T-helper 2 cell treated with Interferon-gamma antibody and Interleukin-4, amounts not matched to agents 5 μg/mL and 100 μg/mL, for 36 hours (primary cell): Measurements from ENCODE around the gene CARMIL1.

Source experiments
- DNase-seq: peaks from one replicate; pipeline ENCODE4 v3.0.0; 2021; ENCODE audit warnings: low spot score
- H3K27ac Mint-ChIP-seq: one replicate; pipeline ENCODE4 v1.8.0; 2021; ENCODE audit warnings: mild to moderate bottlenecking, mixed read lengths
- H3K27me3 Mint-ChIP-seq: one replicate; pipeline ENCODE4 v1.8.0; 2021; ENCODE audit warnings: low read depth, mixed read lengths
- H3K36me3 Mint-ChIP-seq: one replicate; pipeline ENCODE4 v1.8.0; 2021; ENCODE audit warnings: low read depth, mixed read lengths
- H3K4me1 Mint-ChIP-seq: one replicate; pipeline ENCODE4 v1.8.0; 2021; ENCODE audit warnings: low read depth, mixed read lengths
- H3K4me3 Mint-ChIP-seq: one replicate; pipeline ENCODE4 v1.8.0; 2022; ENCODE audit warnings: mild to moderate bottlenecking, moderate library complexity, mixed read lengths
- H3K9me3 Mint-ChIP-seq: one replicate; pipeline ENCODE4 v1.8.0; 2021; ENCODE audit warnings: mixed read lengths

Gene CARMIL1

DNA sequence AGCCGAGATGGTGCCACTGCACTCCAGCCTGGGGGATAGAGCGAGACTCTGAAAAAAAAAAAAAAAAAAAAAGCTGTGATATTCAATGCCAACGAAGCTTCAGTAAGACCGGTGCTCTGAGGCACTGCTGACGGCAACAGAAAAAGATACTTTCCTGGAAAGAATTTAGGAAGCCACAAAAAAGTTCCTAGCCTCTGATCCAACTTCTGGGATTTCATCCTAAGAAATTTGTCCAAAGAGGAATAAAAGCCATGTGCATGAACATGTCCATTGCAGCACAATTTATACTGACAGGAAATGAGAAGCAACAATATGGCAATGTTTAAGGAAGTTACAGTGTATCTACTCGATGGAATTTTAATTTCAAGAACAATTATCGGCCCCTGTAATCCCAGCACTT is 24.5 kb upstream of the CARMIL1 start:
- no peak for DNase-seq
- Mint-ChIP-seq H3K27me3 (peaks cover 14% of the 10 kb centered on the region), H3K9me3 (no peaks in the 10 kb centered on the region), H3K4me3 (no peak overlapping the region), H3K27ac (no peak overlapping the region), H3K36me3 (no peaks in the 10 kb centered on the region), H3K4me1 (peaks cover 7% of the 10 kb centered on the region)

- peaks cover 13% of the 10 kb centered on the region for H3K27me3 Mint-ChIP-seq
- no peak overlapping the region for H3K4me3 Mint-ChIP-seq
- H3K36me3 Mint-ChIP-seq, result no peaks in the 10 kb centered on the region
- no peak for DNase-seq
- no peaks in the 10 kb centered on the region for H3K9me3 Mint-ChIP-seq
- H3K4me1 Mint-ChIP-seq, result no peaks in the 10 kb centered on the region
- no peak overlapping the region for H3K27ac Mint-ChIP-seq
Measured at GRCh38 chr6:25257686-25258348, 21.4 kb upstream of the CARMIL1 start.

GRCh38 chr6:25259756-25260155 is 19.4 kb upstream of the CARMIL1 start:
- no peak for DNase-seq
- H3K4me1 Mint-ChIP-seq, result no peaks in the 10 kb centered on the region
- no peak overlapping the region for H3K27ac Mint-ChIP-seq
- H3K36me3 Mint-ChIP-seq, result no peaks in the 10 kb centered on the region
- peaks cover 7% of the 10 kb centered on the region for H3K27me3 Mint-ChIP-seq
- no peaks in the 10 kb centered on the region for H3K9me3 Mint-ChIP-seq
- no peak overlapping the region for H3K4me3 Mint-ChIP-seq

GRCh38 chr6:25263657-25264056 is 15.5 kb upstream of the CARMIL1 start:
- H3K27me3 Mint-ChIP-seq, result peaks cover 14% of the 10 kb centered on the region
- peaks cover 2% of the 10 kb centered on the region for H3K4me1 Mint-ChIP-seq
- H3K4me3 Mint-ChIP-seq, result no peak overlapping the region
- DNase-seq, result no peak
- H3K27ac Mint-ChIP-seq, result no peak overlapping the region
- H3K9me3 Mint-ChIP-seq, result no peaks in the 10 kb centered on the region
- no peaks in the 10 kb centered on the region for H3K36me3 Mint-ChIP-seq

- Mint-ChIP-seq H3K27ac (no peak overlapping the region), H3K9me3 (no peaks in the 10 kb centered on the region), H3K4me1 (peaks cover 2% of the 10 kb centered on the region), H3K4me3 (no peak overlapping the region), H3K36me3 (no peaks in the 10 kb centered on the region), H3K27me3 (peaks cover 29% of the 10 kb centered on the region)
- no peak for DNase-seq
Measured at GRCh38 chr6:25266456-25267100, 12.6 kb upstream of the CARMIL1 start.

- H3K4me1 Mint-ChIP-seq, result peaks cover 2% of the 10 kb centered on the region
- no peaks in the 10 kb centered on the region for H3K9me3 Mint-ChIP-seq
- no peak for DNase-seq
- H3K4me3 Mint-ChIP-seq, result no peak overlapping the region
- H3K27me3 Mint-ChIP-seq, result peaks cover 36% of the 10 kb centered on the region
- no peak overlapping the region for H3K27ac Mint-ChIP-seq
- H3K36me3 Mint-ChIP-seq, result no peaks in the 10 kb centered on the region
Measured at GRCh38 chr6:25267662-25268061, 11.5 kb upstream of the CARMIL1 start.

GRCh38 chr6:25270559-25270958 is 8.6 kb upstream of the CARMIL1 start:
- Mint-ChIP-seq H3K4me1 (peaks cover under 1% of the 10 kb centered on the region), H3K27me3 (peaks cover 43% of the 10 kb centered on the region)

GRCh38 chr6:25275436-25275835 is 3.7 kb upstream of the CARMIL1 start:
- peaks cover 18% of the 10 kb centered on the region for H3K4me1 Mint-ChIP-seq
- H3K27me3 Mint-ChIP-seq, result peaks cover 36% of the 10 kb centered on the region
- H3K27ac Mint-ChIP-seq, result no peak overlapping the region
- no peak for DNase-seq
- no peaks in the 10 kb centered on the region for H3K36me3 Mint-ChIP-seq
- no peak overlapping the region for H3K4me3 Mint-ChIP-seq
- no peaks in the 10 kb centered on the region for H3K9me3 Mint-ChIP-seq

More at GRCh38 chr6:25270559-25270958, 8.6 kb upstream of the CARMIL1 start:
- Mint-ChIP-seq H3K36me3 (no peaks in the 10 kb centered on the region), H3K27ac (no peak overlapping the region), H3K9me3 (no peaks in the 10 kb centered on the region), H3K4me3 (no peak overlapping the region)
- DNase-seq, result no peak

GRCh38 chr6:25277386-25277785 is 1.8 kb upstream of the CARMIL1 start:
- Mint-ChIP-seq H3K9me3 (no peaks in the 10 kb centered on the region), H3K4me1 (peaks cover 20% of the 10 kb centered on the region), H3K27me3 (peaks cover 30% of the 10 kb centered on the region), H3K4me3 (no peak overlapping the region), H3K27ac (no peak overlapping the region), H3K36me3 (no peaks in the 10 kb centered on the region)
- DNase-seq, result no peak

DNA sequence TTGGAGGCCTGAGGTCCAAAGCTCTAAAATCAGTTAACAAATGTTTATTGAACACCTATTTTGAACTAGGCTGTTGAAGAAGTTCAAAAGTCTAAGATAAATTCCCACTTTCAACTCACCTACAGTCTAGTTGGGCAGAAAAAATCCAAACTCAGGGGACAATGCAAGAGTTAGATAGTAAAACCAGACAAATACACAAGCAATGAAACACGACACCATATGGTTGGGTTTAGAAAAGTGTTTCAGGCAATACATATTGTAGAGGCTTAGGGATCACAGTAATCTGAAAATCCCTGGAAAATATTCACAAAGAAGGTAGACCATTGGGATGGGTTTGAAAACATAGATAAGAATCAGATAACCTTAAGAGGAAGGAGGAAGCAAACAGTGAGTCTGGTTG is 1.3 kb upstream of the CARMIL1 start:
- Mint-ChIP-seq H3K9me3 (no peaks in the 10 kb centered on the region), H3K27me3 (peaks cover 27% of the 10 kb centered on the region), H3K4me1 (peaks cover 20% of the 10 kb centered on the region), H3K4me3 (peak overlapping the region; percentile 89), H3K27ac (no peak overlapping the region), H3K36me3 (no peaks in the 10 kb centered on the region)
- no peak for DNase-seq

GRCh38 chr6:25278261-25278913 is 787 bp upstream of the CARMIL1 start:
- Mint-ChIP-seq H3K9me3 (no peaks in the 10 kb centered on the region), H3K4me3 (peak overlapping the region; percentile 89), H3K36me3 (no peaks in the 10 kb centered on the region), H3K27me3 (peaks cover 22% of the 10 kb centered on the region), H3K4me1 (peaks cover 20% of the 10 kb centered on the region), H3K27ac (peak overlapping the region; percentile 69)
- no peak for DNase-seq

GRCh38 chr6:25279748-25280343 is 672 bp downstream of the CARMIL1 start:
- Mint-ChIP-seq H3K27me3 (peaks cover 20% of the 10 kb centered on the region), H3K27ac (no peak overlapping the region), H3K4me3 (peak overlapping the region; percentile 89), H3K36me3 (no peaks in the 10 kb centered on the region), H3K9me3 (no peaks in the 10 kb centered on the region), H3K4me1 (peaks cover 20% of the 10 kb centered on the region)
- DNase-seq, result no peak

GRCh38 chr6:25280344-25281074 is 1.3 kb downstream of the CARMIL1 start:
- Mint-ChIP-seq H3K4me1 (peaks cover 20% of the 10 kb centered on the region), H3K27me3 (peaks cover 20% of the 10 kb centered on the region), H3K4me3 (peak overlapping the region; percentile 89), H3K9me3 (no peaks in the 10 kb centered on the region), H3K36me3 (no peaks in the 10 kb centered on the region), H3K27ac (no peak overlapping the region)
- DNase-seq, result no peak
